ENCODE data around the gene RNF121. TPM values are rescaled to one million over a fixed set of nuclear protein-coding genes. Genes with fewer than 3 reads are reported as not detected.
"Not testable (repeated sequence)": the region's sequence is repeated elsewhere in the genome, so short reads cannot be mapped to it uniquely, and the experiment has no call there.

Gene RNF121
- total RNA-seq, result 10 to 100 TPM; 17.9 to 24.4 TPM

- DNase-seq, result peak; percentile 96 to 98 (median 96)
- intact Hi-C loops (cut with DNase I), result no loop called here
- 0 to 1% methylated on average over 24 to 32 of the region's 32 CpGs for WGBS, 2 donors
- Histone ChIP-seq H3K27ac (peak within 1 kb of the TSS; percentile 49 to 90 (median 88)), H3K9me3 (no peaks in the 10 kb centered on the region), H3K4me1 (peaks cover 31% of the 10 kb centered on the region), H3K4me3 (peak within 1 kb of the TSS; percentile 82 to 84), H3K36me3 (replicated peaks in 1 of 2; ENCODE audit: insufficient read depth in 1 of 2, low read depth in 2 of 2) (no peaks in the 10 kb centered on the region), H3K27me3 (no peaks in the 10 kb centered on the region)
- TF ChIP-seq POLR2A (IDR thresholded peaks at IDR 0.05) (peak in 2 of 3 donors; percentile 72 to 82), CTCF (IDR thresholded peaks at IDR 0.05) (no peak)
- peak; percentile 98 for ATAC-seq
Observed at GRCh38 chr11:71928737-71929443, at the start of gene RNF121. Gene RNF121, plus strand, starts transcription at chr11:71929046. Its CDS starts 16 bp downstream, at chr11:71929062.

- H3K27ac ChIP-seq; DNase-seq; ATAC-seq; H3K4me3 ChIP-seq; H3K9me3 ChIP-seq; H3K27me3 ChIP-seq; H3K4me1 ChIP-seq; H3K36me3 ChIP-seq (replicated peaks in 1 of 2; ENCODE audit: insufficient read depth in 1 of 2, low read depth in 2 of 2); intact Hi-C loops (cut with DNase I): not testable (repeated sequence)
- 92 to 96% methylated on average over 12 of the region's 12 CpGs for whole genome bisulfite sequencing, 2 donors
Observed at GRCh38 chr11:71885806-71886205, 43.0 kb upstream of the RNF121 start.

- H3K36me3 ChIP-seq (replicated peaks in 1 of 2; ENCODE audit: insufficient read depth in 1 of 2, low read depth in 2 of 2); H3K4me3 ChIP-seq; intact Hi-C loops (cut with DNase I); H3K4me1 ChIP-seq; H3K9me3 ChIP-seq; ATAC-seq; H3K27me3 ChIP-seq: not testable (repeated sequence)
- WGBS, 2 donors, result 79 to 87% methylated on average over 14 of the region's 14 CpGs
- DNase-seq, result peak in 1 of 4 donors; percentile 25
- peak overlapping the region in 1 of 4 donors; percentile 16 for H3K27ac ChIP-seq
Observed at GRCh38 chr11:71888335-71889010, 40.4 kb upstream of the RNF121 start.

- H3K36me3 ChIP-seq (replicated peaks in 1 of 2; ENCODE audit: insufficient read depth in 1 of 2, low read depth in 2 of 2); H3K27me3 ChIP-seq; H3K9me3 ChIP-seq; intact Hi-C loops (cut with DNase I); ATAC-seq; H3K4me3 ChIP-seq; H3K4me1 ChIP-seq: not testable (repeated sequence)
- peak overlapping the region in 1 of 4 donors; percentile 40 for H3K27ac ChIP-seq
- 70 to 88% methylated on average over 8 to 14 of the region's 14 CpGs for WGBS, 2 donors
- peak; percentile 37 to 67 (median 52) for DNase-seq
Observed at GRCh38 chr11:71889181-71889872, 39.5 kb upstream of the RNF121 start.

- WGBS, 2 donors, result 88 to 95% methylated on average over 12 of the region's 12 CpGs
- no peak for DNase-seq
- H3K4me1 ChIP-seq, result no peaks in the 10 kb centered on the region
- intact Hi-C loops (cut with DNase I), result no loop called here
- H3K27ac ChIP-seq, result no peak overlapping the region
- no peaks in the 10 kb centered on the region for H3K27me3 ChIP-seq
- no peaks in the 10 kb centered on the region for H3K9me3 ChIP-seq
- no peak for TF ChIP-seq POLR2A (IDR thresholded peaks at IDR 0.05)
- TF ChIP-seq CTCF (IDR thresholded peaks at IDR 0.05), result no peak
- no peak overlapping the region for H3K4me3 ChIP-seq
- no peaks in the 10 kb centered on the region for H3K36me3 ChIP-seq (replicated peaks in 1 of 2; ENCODE audit: insufficient read depth in 1 of 2, low read depth in 2 of 2)
- ATAC-seq, result no peak
Observed at GRCh38 chr11:71895961-71896360, 32.9 kb upstream of the RNF121 start.

- H3K4me1 ChIP-seq; H3K36me3 ChIP-seq (replicated peaks in 1 of 2; ENCODE audit: insufficient read depth in 1 of 2, low read depth in 2 of 2); H3K4me3 ChIP-seq; H3K27me3 ChIP-seq; H3K9me3 ChIP-seq; ATAC-seq; H3K27ac ChIP-seq; intact Hi-C loops (cut with DNase I): not testable (repeated sequence)
- DNase-seq, result peak in 1 of 4 donors; percentile 22
- 88 to 90% methylated on average over 14 of the region's 14 CpGs for WGBS, 2 donors
Observed at GRCh38 chr11:71901137-71901536, 27.7 kb upstream of the RNF121 start.
